Skin epidermis (tissue), 12 donors: ENCODE results near the gene TREM1.
"Not testable (repeated sequence)": the region's sequence is repeated elsewhere in the genome, so short reads cannot be mapped to it uniquely, and the experiment has no call there.

Experiments
- H3K27ac ChIP-seq, 21 experiments: fragments of 200-600 bp; sonication (generic) in 11 of 21; one replicate each; pipeline ENCODE4 v1.5.0; 2020; ENCODE audit warnings: mild to moderate bottlenecking in 3 of 21, inconsistent platforms in 2 of 21, moderate library complexity in 2 of 21
- H3K4me3 ChIP-seq, 7 experiments: fragments of 200-600 bp; sonication (generic) in 2 of 7; one replicate each; pipeline ENCODE4 v1.5.0; 2020; ENCODE audit warnings: inconsistent platforms in 2 of 7, mild to moderate bottlenecking in 2 of 7, moderate library complexity in 1 of 7

The TREM1 gene

DNA sequence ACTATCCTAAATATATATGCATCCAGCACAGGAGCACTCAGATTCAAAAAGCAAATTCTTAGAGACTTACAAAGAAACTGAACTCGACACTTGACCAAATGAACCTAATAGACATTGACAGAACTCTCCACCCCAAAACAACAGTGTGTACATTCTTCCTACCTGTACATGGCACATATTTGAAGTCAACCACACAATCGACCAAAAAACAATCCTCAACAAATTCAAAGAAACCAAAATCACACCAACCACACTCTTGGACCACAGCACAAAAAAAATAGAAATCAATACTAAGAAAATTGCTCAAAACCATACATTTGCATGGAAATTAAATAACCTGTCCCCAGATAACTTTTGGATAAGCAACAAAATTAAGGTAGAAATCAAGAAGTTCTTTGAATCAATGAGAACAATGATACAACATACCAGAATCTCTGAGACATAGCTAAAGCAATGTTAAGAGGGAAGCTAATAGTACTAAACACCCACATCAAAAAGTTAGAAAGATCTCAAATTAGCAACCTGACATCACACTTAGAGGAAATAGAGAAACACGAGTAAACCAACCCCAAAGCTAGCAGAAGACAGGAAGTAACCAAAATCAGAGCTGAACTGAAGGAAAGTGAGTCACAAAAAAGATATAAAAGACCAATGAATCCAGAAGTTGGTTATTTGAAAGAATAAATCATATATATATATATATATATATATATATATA is 12.5 kb upstream of the TREM1 start:
- Histone ChIP-seq H3K27ac (no peak overlapping the region), H3K4me3 (no peak overlapping the region)

DNA sequence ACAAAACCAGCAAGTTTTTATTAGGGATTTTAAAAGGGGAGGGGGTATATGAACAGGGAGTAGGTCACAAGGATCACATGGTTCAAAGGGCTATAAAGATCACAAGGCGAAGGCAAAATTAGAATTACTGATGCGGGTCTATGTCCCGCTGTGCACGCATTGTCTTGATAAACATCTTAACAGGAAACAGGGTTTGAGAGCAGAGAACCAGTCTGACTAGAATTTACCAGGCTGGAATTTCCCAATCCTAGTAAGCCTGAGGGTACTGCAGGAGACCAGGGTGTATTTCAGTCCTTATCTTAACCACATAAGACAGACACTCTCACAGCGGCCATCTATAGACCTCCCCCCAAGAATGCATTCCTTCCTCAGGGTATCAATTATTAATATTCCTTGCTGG is 10.8 kb upstream of the TREM1 start:
- H3K27ac ChIP-seq, H3K4me3 ChIP-seq: not testable (repeated sequence)

DNA sequence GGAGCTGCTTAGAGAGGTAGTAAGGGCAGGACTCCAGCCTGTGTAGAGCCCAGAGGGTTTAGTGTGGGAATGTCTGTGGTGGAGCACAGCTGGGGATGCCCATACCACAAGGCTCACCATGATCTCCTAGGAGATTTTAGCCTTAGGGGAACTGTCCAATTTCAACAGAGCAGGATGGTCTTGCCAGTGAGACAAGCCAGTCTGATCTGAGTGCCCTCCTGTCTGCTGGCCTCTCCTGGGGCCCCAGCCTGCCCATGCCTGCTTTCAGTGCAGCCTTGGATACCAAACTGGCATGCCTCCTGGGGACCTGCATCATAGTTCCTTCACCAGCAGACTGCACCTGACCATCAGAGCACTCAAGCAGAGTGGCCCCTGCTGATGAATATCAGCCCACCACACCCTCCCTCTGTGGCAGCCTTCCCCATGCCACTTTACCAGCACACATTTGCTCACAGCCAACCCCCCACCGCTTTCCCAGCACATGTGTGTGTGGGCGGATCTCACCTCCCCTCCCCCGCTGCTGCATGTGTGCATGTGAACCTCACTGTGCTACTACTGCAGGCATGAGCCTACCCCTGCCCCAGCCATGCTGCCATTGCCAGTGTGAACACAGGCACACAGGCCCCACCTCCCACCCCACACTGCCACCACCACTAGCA is 7.9 kb upstream of the TREM1 start:
- H3K4me3 ChIP-seq = no peak overlapping the region
- no peak overlapping the region for H3K27ac ChIP-seq

DNA sequence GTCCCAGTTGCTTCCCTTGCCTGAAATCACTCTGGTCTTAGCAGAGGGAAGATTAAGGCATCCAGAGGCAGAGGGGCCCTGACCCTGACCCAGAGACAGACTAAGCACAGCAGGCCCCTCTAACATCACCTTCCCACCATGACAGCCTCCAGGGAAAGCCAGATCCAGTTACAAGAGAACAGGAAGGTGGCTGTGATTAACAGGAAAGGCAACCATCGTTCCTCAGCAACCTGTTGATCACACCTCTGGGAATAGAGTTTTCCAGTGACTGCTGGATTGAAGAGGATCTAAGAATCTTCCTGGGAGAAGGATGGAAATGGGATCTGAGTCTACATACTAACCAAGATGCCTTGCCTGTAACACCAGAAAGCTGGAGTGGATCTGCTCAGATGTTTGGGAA is 5.2 kb upstream of the TREM1 start:
- H3K4me3 ChIP-seq = no peak overlapping the region
- H3K27ac ChIP-seq = no peak overlapping the region

DNA sequence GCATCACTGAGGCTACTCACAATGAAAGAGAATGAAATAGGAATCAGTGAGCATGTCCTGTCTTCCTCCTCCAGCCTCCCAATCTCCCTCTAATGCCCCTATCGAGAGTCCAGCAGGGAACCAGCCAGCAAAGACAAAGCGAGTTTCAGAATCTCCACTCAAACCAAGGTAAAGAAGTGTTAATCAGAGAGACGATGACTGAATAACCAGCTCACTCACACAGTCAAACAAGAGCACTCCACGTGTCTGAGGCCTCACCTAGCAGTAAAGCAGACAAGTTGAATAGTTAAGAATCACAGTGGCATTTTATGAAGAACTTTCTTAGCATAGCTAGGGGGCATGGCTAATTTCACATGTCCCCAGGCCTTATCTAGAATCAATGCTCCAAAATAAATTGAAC is 3.3 kb upstream of the TREM1 start:
- H3K27ac ChIP-seq = no peak overlapping the region
- no peak overlapping the region for H3K4me3 ChIP-seq

DNA sequence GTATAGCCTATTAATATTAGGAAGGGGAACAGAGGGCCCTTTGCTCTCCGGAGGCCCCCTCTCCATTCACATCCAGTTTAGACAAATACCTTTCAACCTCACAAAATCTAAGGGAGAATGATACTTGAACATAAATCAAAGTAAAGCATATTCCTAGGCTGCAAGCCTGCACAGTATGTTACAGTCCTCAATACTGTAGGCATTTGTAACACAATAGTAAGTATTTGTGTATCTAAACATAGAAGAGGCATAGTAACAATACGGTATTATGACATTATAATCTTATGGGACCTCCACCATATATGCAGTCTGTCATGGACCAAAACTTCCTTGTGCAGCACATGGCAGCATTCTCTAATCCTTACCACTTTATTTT is 2.3 kb upstream of the TREM1 start:
- Histone ChIP-seq H3K4me3 (no peak overlapping the region), H3K27ac (no peak overlapping the region)

DNA sequence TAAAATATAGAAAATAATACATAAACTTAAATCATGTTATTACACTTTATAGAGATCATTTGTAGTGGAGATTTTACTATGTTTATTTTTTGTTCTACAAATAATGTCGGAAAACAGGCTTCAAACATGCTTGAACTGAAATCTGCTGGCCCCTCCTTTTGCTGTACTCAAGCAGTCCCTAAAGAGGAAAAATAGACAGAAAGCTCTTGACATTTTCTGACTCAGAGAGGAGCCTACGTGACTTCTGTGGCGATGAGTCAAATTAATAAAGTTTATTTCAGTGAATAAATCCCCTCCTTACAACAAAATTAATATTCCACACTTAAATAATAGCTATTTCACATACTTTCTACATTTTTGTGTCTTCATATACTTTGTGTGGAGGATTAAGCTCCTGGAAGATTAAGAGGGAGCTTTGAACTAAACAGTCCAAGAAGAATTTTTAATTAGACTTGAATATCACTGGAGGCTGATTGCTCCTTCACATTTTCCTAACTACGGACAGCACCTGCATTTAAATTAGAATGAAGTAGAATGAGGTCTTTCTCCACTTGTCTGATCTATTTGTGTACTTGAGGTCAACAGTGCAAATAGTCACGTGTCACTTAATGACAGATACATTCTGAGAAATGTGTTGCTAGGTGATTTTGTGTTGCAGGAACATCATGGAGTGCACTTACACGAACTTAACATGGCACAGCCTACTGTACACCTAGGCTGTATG is 1.7 kb upstream of the TREM1 start:
- Histone ChIP-seq H3K4me3 (no peak overlapping the region), H3K27ac (no peak overlapping the region)

DNA sequence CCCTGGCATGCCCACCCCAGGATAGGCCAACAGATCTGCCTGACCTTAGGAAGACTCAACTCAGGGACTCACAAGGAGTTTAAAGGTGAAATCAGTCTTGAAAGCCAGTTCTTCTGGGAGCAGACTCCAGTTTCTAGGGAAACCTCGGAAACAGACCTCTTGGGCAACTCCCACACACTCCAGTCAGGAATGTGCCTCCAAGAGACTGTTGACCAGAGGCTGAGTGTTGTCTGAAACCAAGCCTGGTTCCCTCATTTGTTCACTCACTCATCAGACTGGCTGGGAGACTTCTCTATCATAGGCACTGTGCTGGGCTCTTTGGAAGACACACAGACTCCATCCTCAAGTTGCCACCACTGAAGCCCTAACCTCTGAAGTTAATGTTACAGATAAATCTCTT is 1.8 kb downstream of the TREM1 start:
- H3K4me3 ChIP-seq = no peak overlapping the region
- H3K27ac ChIP-seq = no peak overlapping the region

DNA sequence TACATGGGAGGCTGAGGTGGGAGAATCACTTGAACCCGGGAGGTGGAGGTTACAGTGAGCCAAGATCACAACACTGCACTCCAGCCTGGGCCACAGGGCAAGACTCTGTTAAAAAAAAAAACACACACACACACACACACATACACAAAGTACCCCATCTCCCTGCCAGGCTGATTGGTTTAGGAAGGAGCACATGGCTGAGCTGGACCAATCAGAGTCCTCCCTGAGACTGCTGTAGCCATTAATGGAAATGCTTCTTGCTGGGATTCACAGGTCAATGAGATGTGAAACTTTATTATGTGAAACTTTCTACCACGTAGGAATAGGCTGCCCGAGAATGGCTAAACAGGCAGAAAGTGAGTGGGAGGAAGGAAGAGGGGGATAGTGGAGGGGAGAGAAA is 2.9 kb downstream of the TREM1 start:
- no peak overlapping the region for H3K27ac ChIP-seq
- no peak overlapping the region for H3K4me3 ChIP-seq

DNA sequence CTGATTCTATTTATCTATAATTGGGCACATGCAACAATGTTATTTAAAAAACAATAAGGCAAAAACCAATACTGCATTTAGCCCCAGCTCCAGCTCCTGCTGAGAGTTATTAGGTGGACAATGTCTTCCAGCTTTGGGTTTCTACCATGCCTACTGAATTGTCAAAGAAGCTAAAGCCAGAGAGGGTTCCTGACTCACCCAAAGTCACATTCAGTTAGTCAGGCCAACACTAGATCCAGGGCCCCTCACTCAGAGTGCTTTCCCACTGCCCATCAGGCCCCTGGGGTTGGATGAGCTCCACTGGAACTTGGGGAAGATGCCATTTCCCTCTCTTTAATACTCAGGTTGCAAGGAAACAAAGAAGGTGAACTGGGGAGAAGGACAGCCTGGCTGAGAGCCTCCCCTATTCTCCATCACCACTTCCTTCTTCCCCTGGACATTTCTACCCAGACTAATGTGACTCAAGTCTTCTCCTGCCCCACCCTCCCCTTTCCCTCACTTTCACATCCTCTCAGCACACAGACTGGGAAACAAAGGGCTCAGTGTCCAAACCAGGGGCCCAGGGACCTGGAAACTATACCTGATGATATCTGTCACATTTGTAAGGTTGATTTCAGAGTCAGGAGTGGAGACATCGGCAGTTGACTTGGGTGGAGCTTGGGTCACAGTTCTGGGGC is 6.0 kb downstream of the TREM1 start:
- H3K4me3 ChIP-seq = no peak overlapping the region
- H3K27ac ChIP-seq = no peak overlapping the region

DNA sequence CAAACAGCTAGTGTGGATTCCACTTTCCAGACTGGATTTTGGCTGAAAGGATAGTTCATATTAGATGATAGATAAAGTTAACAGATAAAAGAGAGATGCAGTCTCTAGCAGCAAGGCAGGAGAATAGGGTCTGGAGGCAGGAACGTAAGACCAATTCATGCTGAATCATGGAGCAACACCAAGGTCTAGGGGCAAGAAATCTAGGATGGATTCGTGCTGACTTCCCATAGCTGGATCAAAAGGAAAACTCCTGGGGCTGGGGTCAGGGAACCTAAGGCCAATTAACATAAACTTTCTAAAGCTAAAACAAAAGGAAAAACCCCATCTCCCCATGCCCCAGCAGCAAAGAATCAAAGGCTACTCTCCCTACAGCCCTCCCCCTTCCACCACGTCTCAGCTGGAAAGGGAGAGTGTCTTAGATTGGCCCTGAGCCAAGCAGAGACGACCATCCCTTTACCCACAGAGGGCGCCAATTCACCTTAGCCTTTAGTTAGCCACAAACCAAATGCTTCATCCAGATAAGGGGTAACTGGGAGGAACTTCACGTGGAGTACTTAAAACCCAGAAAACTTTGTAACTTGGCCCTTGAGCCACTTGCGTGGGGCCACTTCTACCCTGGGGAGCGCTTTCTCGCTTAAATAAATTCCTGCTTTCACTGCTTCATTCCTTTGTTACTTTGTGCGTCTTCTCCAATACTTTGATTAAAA is 7.6 kb downstream of the TREM1 start:
- Histone ChIP-seq H3K4me3 (no peak overlapping the region), H3K27ac (no peak overlapping the region)

DNA sequence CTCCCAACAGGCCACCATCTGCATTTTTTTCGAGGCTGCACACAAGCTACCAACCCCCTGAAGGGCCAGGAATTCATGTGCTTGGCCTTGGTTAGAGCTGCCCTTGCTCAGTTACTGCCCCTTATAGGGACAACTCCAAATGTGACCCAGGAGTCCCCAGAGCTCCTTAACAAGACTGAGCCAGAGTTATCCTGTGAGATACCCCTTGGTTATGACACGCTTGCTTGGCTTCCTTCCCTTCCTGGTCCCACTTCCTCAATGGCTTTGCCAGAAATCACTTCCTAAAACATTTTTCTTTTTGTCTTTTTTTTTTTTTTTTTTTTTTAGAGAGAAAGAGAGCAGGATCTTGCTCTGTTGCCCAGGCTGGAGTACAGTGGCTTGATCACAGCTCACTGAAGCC is 8.9 kb downstream of the TREM1 start:
- Histone ChIP-seq H3K27ac (no peak overlapping the region), H3K4me3 (no peak overlapping the region)

DNA sequence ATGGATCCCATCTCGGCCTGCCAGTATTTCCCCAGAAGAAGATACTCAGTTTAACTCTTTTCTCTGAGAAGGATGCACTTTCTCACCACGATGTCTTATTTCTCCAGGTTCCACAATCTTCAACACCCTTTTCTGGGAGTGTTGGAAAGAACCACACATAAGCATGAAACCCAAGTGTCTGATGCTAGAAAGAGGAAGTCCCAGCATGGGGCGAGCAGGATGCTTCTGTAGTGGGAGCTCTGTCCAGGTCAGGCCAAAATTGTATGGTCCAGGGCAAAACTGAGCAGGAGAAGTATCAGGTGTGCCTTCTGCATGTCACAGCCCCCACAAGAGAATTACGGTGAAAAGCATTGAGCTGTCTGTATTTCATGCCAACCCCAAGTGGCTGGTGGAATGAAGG is 11.0 kb downstream of the TREM1 start:
- Histone ChIP-seq H3K4me3 (no peak overlapping the region), H3K27ac (no peak overlapping the region)

DNA sequence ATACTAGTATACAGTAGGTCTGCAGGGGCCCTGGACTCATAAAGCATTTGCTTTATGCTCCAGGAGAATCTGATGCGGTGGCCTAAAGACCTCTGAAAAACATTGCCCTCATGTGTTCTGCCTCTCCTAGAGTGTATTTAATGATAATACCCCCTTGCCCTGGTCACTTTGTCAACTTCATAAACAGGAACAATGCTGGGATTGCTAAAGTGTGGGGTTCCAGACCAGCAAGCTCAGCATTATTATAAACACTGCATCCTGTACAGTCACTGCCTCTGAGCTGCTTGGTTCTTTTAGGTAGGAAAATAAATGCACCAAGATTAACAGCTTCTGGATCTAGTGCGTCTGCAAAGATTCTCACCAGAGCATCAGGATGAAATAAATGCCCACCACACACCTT is 12.2 kb downstream of the TREM1 start:
- no peak overlapping the region for H3K27ac ChIP-seq
- H3K4me3 ChIP-seq = no peak overlapping the region

DNA sequence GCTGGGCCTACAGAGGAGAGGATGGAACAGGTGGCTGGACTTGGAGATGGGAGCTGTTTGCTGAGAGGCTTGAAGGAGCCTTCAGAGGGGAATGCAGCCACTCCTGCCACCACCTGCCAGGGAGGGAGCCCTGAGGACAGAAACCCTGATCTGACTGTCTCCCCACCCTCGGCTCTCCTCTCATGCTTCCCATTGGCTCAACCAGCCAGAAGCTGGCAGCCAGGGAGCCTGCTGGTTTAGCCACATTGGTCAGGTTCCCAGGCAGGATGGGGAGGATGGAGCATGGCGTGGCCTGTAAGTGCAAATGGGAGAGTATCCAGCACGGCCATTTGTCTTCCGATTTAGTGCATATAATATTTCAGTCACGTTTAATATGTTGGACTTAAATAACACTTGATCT is 12.8 kb downstream of the TREM1 start:
- no peak overlapping the region for H3K4me3 ChIP-seq
- H3K27ac ChIP-seq = no peak overlapping the region

DNA sequence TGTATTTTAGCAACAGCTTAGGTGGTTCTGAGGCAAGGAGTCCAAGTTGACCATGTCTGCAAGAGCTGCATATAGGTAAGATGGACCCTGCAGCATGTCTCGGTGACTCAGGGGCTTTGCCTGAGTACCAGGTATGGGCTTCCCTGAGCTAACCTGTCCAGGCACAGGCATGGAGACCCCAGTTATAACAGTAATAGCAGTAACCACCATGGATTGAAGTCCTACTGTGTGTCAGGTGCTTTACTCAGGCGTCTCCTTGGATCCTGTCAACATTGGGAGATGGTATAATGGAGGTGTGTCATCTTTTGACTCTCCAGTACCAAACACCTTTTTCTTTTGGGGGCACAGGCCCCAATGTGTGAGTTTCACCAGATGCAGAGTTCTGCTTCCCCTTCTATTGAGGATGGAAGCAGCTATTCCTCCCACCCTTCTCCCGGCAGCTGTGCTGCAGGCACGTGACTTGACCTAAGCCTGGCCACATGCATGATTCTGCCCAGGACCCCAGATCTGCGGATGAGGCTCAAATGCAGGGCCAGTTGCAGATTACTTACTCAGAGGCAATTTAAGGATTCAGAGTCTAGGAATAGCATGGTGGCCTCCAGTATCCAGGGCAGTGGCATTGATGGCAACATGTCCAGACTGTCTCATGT is 13.8 kb downstream of the TREM1 start:
- Histone ChIP-seq H3K27ac (peak overlapping the region in 1 of 21 experiments; percentile 34), H3K4me3 (no peak overlapping the region)

DNA sequence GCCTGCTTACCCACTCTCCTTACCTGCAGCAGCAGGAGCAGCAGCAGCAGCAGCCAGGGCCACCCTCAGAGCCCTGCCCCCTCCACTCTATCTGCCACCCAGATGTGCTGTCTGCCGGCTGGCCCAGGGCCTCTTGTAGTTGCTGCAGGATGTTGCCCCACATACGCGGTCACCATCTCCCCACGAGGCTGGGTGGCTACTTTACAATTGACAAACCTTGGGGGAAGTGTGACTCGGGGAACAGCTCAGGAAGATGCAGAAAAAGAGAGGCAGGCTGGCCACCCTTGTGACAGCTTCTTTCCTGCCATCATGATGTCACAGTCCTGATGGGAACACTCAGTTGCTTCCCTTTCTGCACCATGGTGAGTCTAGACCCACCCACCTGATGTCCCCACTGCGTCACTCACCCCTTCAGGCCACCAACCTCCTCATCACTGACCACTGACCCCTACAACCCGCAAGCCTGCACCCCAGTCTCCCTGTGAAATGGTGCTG is 14.5 kb downstream of the TREM1 start:
- peak overlapping the region in 3 of 21 experiments; percentile 34 to 52 (median 39) for H3K27ac ChIP-seq

DNA sequence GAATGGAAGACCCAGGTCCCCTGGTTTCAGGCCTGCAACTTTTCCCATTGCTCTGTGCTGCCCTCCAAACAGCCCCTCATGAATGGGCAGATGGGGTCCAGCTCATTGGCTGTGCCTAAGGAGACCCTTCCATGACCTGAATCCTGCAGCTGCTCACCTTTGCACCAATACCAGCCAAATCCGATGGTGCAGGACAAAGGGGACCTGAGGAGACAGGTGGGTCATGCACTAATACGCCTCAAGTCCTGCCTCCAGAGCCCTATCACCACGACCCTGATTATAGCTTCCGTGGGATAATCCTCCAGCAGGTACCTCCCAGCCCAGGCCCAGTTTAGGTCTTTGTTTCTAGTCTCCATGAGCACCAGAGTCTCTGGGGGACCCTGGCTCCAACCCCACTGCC is 16.8 kb downstream of the TREM1 start:
- no peak overlapping the region for H3K4me3 ChIP-seq

More for the DNA sequence above, 14.5 kb downstream of the TREM1 start:
- H3K4me3 ChIP-seq = no peak overlapping the region

DNA sequence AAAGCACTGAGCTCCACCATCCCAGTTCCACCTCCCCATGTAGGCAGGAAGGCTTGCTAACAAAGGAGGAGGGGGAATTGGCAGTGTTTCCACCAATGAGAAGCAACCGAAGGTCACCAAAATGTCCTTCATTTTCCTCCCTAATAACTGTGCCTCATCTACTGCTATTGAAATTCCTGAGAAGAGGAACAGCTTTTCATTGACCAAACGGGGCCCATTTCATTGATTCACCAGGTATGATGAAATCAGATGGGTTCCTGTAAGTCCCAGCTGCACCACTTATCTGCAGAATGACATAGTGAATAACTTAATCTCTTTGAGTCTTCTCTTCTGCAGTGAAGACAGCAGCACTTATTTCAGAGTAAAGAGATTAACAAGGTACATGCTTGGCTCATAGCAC is 17.3 kb downstream of the TREM1 start:
- H3K27ac ChIP-seq = no peak overlapping the region
- H3K4me3 ChIP-seq = no peak overlapping the region

More for the DNA sequence above, 16.8 kb downstream of the TREM1 start:
- H3K27ac ChIP-seq = no peak overlapping the region
